Thyroid gland (tissue), 4 donors: ENCODE measurements around the gene CHST5. TPM values are rescaled to one million over a fixed set of nuclear protein-coding genes. Genes with fewer than 3 reads are reported as not detected.
"Not testable (repeated sequence)": the region's sequence is repeated elsewhere in the genome, so short reads cannot be mapped to it uniquely, and the experiment has no call there.

Experiments used
- DNase-seq, 2 donors: peaks; one replicate each; pipeline ENCODE4 v3.0.0-alpha.2; 2019
- H3K27ac ChIP-seq, 3 donors: fragments of 200-600 bp; sonication (generic); 1 replicate in 2 of 3; 2 replicates in 1 of 3; pipeline ENCODE4 v1.5.1; 2016 to 2019; ENCODE audit warnings: mild to moderate bottlenecking in 1 of 3, moderate library complexity in 1 of 3
- H3K27me3 ChIP-seq: fragments of 200-600 bp; sonication (generic); one replicate; pipeline ENCODE4 v1.5.1; 2019
- H3K36me3 ChIP-seq, 2 donors: fragments of 200-600 bp; sonication (generic); one replicate each; pipeline ENCODE4 v1.5.1; 2016 to 2019
- H3K4me1 ChIP-seq, 2 donors: fragments of 200-600 bp; sonication (generic); one replicate each; pipeline ENCODE4 v1.5.1; 2017 to 2019
- H3K4me3 ChIP-seq, 3 donors: fragments of 200-600 bp; sonication (generic); replicated peaks in 1 of 3; 1 replicate in 2 of 3; 2 replicates in 1 of 3; pipeline ENCODE4 v1.5.1; 2016; ENCODE audit warnings: mild to moderate bottlenecking in 1 of 3
- H3K9me3 ChIP-seq: fragments of 200-600 bp; sonication (generic); one replicate; pipeline ENCODE4 v1.5.1; 2017
- POLR2A ChIP-seq, 2 donors: fragments of 450-650 bp; IDR thresholded peaks; one replicate each; pipeline ENCODE4 v1.6.1; 2017; ENCODE audit warnings: antibody characterized with exemption in 2 of 2, mild to moderate bottlenecking in 2 of 2, moderate library complexity in 1 of 2
- WGBS, 2 donors: methylation state at CpG; one replicate each; pipeline ENCODE4 v1.1.5; 2017; 5-methylcytosine and 5-hydroxymethylcytosine counted together
- intact Hi-C: fragments of 100-400 bp; cut with DNase I; formaldehyde crosslinking; loops from one replicate; pipeline ENCODE4 v1.15.1; 2023
- total RNA-seq, 4 donors: library from RNA; depleted of rRNA; stranded (reverse); fragments of >200 nt; gene quantifications; one replicate each; pipeline ENCODE4 v1.2.3, GENCODE V29; 2016
- TF ChIP-seq, protein P1 (sequence below), 6 experiments: fragments of 200-600 bp in 3 of 6; fragments of 450-650 bp in 3 of 6; sonication (generic) in 3 of 6; IDR thresholded peaks; one replicate each; pipeline ENCODE4 v1.5.1; 2016 to 2019; ENCODE audit warnings: antibody characterized with exemption in 6 of 6, mild to moderate bottlenecking in 2 of 6, inconsistent platforms in 1 of 6, moderate library complexity in 1 of 6

CHST5 gene
- total RNA-seq, 4 donors from 2014 or later = 0.50 TPM; not detected in 3

DNA sequence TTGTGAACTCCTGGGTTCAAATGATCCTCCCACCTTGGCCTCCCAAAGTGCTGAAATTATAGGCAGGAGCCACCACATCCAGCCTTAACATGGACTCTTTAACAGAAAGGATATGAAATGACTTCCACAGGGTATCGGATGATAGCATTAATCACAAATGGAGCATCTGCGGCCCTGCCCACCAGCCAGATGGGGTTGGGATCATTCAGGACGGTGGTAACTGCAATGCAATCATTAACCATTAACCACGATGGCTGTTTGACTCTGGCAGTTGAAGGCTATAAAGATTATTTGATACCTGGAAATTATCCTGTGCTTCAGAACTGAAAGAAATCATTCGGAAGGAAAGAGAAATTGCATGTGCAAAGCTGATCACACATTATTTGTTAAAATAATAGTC, 5.3 kb upstream of the CHST5 start:
- no peaks in the 10 kb centered on the region for H3K27me3 ChIP-seq
- no peaks in the 10 kb centered on the region for H3K36me3 ChIP-seq
- no peaks in the 10 kb centered on the region for H3K9me3 ChIP-seq
- no peak for DNase-seq
- intact Hi-C loops = no loop called here
- TF ChIP-seq, protein P1, sequence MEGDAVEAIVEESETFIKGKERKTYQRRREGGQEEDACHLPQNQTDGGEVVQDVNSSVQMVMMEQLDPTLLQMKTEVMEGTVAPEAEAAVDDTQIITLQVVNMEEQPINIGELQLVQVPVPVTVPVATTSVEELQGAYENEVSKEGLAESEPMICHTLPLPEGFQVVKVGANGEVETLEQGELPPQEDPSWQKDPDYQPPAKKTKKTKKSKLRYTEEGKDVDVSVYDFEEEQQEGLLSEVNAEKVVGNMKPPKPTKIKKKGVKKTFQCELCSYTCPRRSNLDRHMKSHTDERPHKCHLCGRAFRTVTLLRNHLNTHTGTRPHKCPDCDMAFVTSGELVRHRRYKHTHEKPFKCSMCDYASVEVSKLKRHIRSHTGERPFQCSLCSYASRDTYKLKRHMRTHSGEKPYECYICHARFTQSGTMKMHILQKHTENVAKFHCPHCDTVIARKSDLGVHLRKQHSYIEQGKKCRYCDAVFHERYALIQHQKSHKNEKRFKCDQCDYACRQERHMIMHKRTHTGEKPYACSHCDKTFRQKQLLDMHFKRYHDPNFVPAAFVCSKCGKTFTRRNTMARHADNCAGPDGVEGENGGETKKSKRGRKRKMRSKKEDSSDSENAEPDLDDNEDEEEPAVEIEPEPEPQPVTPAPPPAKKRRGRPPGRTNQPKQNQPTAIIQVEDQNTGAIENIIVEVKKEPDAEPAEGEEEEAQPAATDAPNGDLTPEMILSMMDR (IDR thresholded peaks at IDR 0.05) = no peak
- no peak for TF ChIP-seq POLR2A (IDR thresholded peaks at IDR 0.05)
- WGBS, 2 donors = 89 to 96% methylated on average over 5 of the region's 5 CpGs
- H3K4me3 ChIP-seq = no peak overlapping the region
- H3K27ac ChIP-seq = no peak overlapping the region
- H3K4me1 ChIP-seq = no peaks in the 10 kb centered on the region

DNA sequence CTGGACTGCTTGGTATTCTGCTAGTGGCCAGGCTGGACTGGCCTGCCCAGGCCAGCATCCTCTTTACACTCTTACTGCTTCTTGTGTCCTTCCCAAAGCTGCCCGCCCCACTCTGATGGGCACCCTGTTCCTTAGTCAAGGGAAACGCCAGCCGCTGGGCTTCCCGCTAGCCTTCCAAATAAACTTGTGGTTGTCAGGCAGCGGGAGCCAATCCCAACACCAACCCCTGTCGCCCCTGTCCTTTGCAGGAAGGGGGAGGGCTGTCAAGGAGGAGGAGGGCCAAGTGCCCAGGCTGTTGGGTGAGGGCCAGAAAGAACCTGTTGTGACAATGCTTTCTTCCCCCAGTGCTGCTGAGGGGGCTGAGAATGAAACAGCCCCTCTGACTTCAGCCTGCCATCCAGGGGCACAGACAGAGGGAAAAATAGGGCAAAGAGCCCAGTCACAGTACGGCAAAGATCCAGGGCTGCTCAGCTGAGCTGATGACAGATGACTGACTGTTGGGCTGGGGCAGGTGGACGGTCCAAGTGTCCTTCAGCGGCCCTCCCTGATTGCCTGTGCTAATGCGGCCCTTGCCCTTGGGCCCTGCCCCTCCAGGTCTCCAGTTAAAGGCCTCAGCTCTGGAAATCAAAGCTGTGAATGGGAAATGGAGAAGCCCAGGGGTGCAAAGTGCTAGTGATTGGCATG, 3.1 kb upstream of the CHST5 start:
- H3K27me3 ChIP-seq, H3K9me3 ChIP-seq, H3K36me3 ChIP-seq, intact Hi-C loops, H3K4me3 ChIP-seq, H3K4me1 ChIP-seq, H3K27ac ChIP-seq: not testable (repeated sequence)
- peak in 1 of 2 donors; percentile 6 for DNase-seq
- 38 to 100% methylated on average over 1 to 8 of the region's 10 CpGs for WGBS, 2 donors

DNA sequence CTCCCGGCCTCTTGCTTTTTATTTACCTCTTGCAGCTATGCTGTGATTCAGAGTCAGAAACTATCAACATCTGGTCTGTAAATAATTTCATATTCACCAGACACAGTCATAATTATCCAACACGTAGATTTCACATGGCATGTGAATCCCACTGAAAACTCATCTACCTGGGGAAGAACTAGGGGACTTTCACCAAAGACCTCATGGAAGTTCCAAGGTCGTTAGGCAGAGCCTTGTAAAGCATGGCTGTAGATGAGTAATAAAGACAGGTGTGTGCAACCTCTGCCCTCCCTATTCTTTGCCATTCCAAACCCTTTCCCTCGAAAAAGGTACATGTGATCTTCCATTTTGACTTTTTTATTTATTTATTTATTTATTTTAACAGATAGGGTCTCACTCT, 1.9 kb upstream of the CHST5 start:
- Histone ChIP-seq H3K36me3 (no peaks in the 10 kb centered on the region), H3K27me3 (no peaks in the 10 kb centered on the region), H3K9me3 (no peaks in the 10 kb centered on the region), H3K4me3 (no peak overlapping the region), H3K27ac (no peak overlapping the region), H3K4me1 (no peaks in the 10 kb centered on the region)
- no peak for DNase-seq
- TF ChIP-seq POLR2A (IDR thresholded peaks at IDR 0.05) = no peak
- TF ChIP-seq, protein P1 (IDR thresholded peaks at IDR 0.05) = no peak
- intact Hi-C loops = no loop called here
- 91 to 92% methylated on average over 4 of the region's 4 CpGs for WGBS, 2 donors

DNA sequence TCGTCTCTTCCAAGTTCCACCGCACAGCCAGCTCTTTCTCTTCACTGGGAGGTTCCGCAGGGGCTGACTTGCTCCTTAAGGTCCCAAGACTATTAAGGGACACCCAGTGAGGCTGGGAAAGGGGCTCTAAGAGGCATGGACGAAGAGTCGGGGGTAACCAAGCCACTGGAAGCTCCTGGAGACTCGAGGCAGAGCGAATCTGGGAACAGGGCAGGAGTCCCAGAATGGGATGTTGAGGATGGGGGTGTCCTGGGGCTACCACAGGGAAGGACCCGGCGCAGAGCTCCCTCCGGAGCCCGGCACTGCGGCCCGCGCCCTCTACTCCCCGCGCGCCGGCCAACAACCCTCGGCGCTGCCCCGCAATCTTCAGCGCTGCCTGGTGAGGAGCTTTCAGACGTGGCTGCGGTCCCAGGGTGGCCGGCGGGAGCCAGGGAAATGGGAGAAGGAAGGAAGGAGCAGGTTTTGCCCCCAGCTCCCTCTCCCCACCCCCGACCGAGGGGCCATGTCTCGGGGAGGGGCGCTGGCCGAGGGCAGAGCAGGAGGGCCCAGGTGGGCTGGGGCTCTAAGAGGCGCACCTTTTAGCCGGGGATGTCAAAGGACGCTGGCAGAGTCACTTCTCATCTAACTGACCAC, 581 bp downstream of the CHST5 start:
- H3K4me1 ChIP-seq = no peaks in the 10 kb centered on the region
- intact Hi-C loops = no loop called here
- no peaks in the 10 kb centered on the region for H3K9me3 ChIP-seq
- H3K27ac ChIP-seq = no peak overlapping the region
- DNase-seq = no peak
- TF ChIP-seq, protein P1 (IDR thresholded peaks at IDR 0.05) = no peak
- no peak for TF ChIP-seq POLR2A (IDR thresholded peaks at IDR 0.05)
- H3K4me3 ChIP-seq = no peak overlapping the region
- H3K27me3 ChIP-seq = no peaks in the 10 kb centered on the region
- H3K36me3 ChIP-seq = no peaks in the 10 kb centered on the region
- WGBS, 2 donors = 66 to 70% methylated on average over 13 to 21 of the region's 34 CpGs

DNA sequence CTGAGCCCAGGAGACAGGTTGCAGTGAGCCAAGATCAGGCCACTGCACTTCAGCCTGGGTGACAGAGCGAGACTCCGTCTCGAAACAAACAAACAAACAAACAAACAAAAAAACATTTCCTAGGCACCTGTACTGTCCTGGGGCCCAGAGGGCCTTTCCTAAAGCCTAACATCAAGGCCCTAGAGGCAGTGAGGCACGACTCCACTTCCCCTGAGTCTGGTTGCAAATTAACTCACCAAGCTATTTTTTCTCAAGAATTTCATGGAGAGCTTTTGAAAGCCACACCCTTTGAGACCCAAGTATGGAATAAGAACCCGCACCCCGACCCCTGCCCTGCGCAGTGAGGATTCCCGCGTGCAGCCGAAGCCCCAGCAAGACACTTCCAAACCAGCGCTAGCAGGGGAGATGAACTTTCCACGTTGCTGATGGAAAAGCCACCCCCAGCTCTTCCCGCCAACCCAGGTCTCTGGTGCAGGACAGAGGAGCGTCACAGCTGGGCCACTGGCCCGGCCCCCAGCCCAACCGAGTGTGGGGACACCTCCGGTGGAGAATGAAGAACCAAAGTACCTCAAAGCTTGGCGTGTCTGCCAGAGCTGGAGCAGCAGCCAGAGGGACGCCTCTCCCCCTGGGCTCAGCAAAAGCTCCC, 1.2 kb downstream of the CHST5 start:
- WGBS, 2 donors = 56 to 63% methylated on average over 12 to 13 of the region's 19 CpGs
- no peaks in the 10 kb centered on the region for H3K36me3 ChIP-seq
- no peaks in the 10 kb centered on the region for H3K27me3 ChIP-seq
- H3K27ac ChIP-seq = no peak overlapping the region
- DNase-seq = no peak
- no peaks in the 10 kb centered on the region for H3K4me1 ChIP-seq
- intact Hi-C loops = no loop called here
- TF ChIP-seq POLR2A (IDR thresholded peaks at IDR 0.05) = no peak
- TF ChIP-seq, protein P1 (IDR thresholded peaks at IDR 0.05) = no peak
- H3K9me3 ChIP-seq = no peaks in the 10 kb centered on the region
- H3K4me3 ChIP-seq = no peak overlapping the region
